Upper lobe of left lung (tissue), 6 donors: Measurements from ENCODE around the gene HABP4. TPM values are rescaled to one million over a fixed set of nuclear protein-coding genes. Genes with fewer than 3 reads are reported as not detected.
"Not testable (repeated sequence)": the region's sequence is repeated elsewhere in the genome, so short reads cannot be mapped to it uniquely, and the experiment has no call there.

Source experiments
- ATAC-seq, 2 donors: fragments of 200-7000 bp; cut with Tn5 transposase; one replicate each; pipeline ENCODE4 v1.9.1; 2022; ENCODE audit warnings: mild to moderate bottlenecking in 2 of 2, moderate library complexity in 2 of 2; ENCODE audit not compliant: low FRiP score in 2 of 2
- DNase-seq, 2 donors: peaks; one replicate each; pipeline ENCODE4 v3.0.0-alpha.2; 2019 to 2020
- H3K27ac ChIP-seq, 4 donors: fragments of 200-600 bp; sonication (generic); one replicate each; pipeline ENCODE4 v1.5.1; 2016 to 2019
- H3K27me3 ChIP-seq, 4 donors: fragments of 200-600 bp; sonication (generic); one replicate each; pipeline ENCODE4 v1.5.1; 2017 to 2019
- H3K36me3 ChIP-seq, 4 donors: fragments of 200-600 bp; sonication (generic); one replicate each; pipeline ENCODE4 v1.5.1; 2016 to 2019
- H3K4me1 ChIP-seq, 4 donors: fragments of 200-600 bp; sonication (generic); one replicate each; pipeline ENCODE4 v1.5.1; 2018 to 2019
- H3K4me3 ChIP-seq, 4 donors: fragments of 200-600 bp; sonication (generic); one replicate each; pipeline ENCODE4 v1.5.1; 2017 to 2019; ENCODE audit warnings: mild to moderate bottlenecking in 2 of 4, moderate library complexity in 1 of 4
- H3K9me3 ChIP-seq, 4 donors: fragments of 200-600 bp; sonication (generic); one replicate each; pipeline ENCODE4 v1.5.1; 2018 to 2019
- CTCF ChIP-seq, 6 experiments: fragments of 450-650 bp in 4 of 6; fragments of 200-600 bp in 2 of 6; sonication (generic) in 2 of 6; IDR thresholded peaks; one replicate each; pipeline ENCODE4 v1.5.1; 2016 to 2019; ENCODE audit warnings: antibody characterized with exemption in 6 of 6
- EP300 ChIP-seq, 4 donors: sonication (generic); formaldehyde crosslinking; IDR thresholded peaks; one replicate each; pipeline ENCODE4 v1.5.1; 2017; ENCODE audit warnings: antibody characterized with exemption in 4 of 4, control low read depth in 2 of 4
- POLR2A ChIP-seq, 4 donors: fragments of 450-650 bp; IDR thresholded peaks; one replicate each; pipeline ENCODE4 v1.5.1; 2016 to 2017; ENCODE audit warnings: antibody characterized with exemption in 4 of 4, mild to moderate bottlenecking in 2 of 4
- POLR2AphosphoS5 ChIP-seq, 2 donors: sonication (generic); formaldehyde crosslinking; IDR thresholded peaks; one replicate each; pipeline ENCODE4 v1.5.1; 2017; ENCODE audit warnings: antibody characterized with exemption in 2 of 2
- WGBS, 2 donors: methylation state at CpG; one replicate each; pipeline ENCODE4 v1.1.5; 2017 to 2018; 5-methylcytosine and 5-hydroxymethylcytosine counted together
- total RNA-seq, 6 donors: library from RNA; depleted of rRNA in 4 of 6; stranded (reverse); fragments of >200 nt in 4 of 6; gene quantifications; one replicate each; pipeline versions ENCODE4 v1.1.0 to v1.2.1, GENCODE V29; 2016 to 2021
- donor health status: DM: no; HTN: no; CAD: no; lungs with moderate emphysema.
- donor health status: DM: no; HTN: yes; CAD: no; lungs with severe emphysema.

The HABP4 gene
- total RNA-seq, 6 donors from 2014 or later = 3.1 to 14.6 (median 9.7) TPM

- Histone ChIP-seq H3K27ac (no peak overlapping the region), H3K4me3 (no peak overlapping the region), H3K4me1 (peaks cover 0 to 3% (median 0%) of the 10 kb centered on the region in 4 donors), H3K27me3 (no peaks in the 10 kb centered on the region), H3K36me3 (no peaks in the 10 kb centered on the region), H3K9me3 (no peaks in the 10 kb centered on the region)
- no peak for ATAC-seq
- no peak for TF ChIP-seq POLR2AphosphoS5 (IDR thresholded peaks at IDR 0.05)
- no peak for TF ChIP-seq CTCF (IDR thresholded peaks at IDR 0.05)
- TF ChIP-seq POLR2A (IDR thresholded peaks at IDR 0.05) = no peak
- no peak for TF ChIP-seq EP300 (IDR thresholded peaks at IDR 0.05)
- 90 to 91% methylated on average over 14 of the region's 14 CpGs for WGBS, 2 donors
- peak in 1 of 2 donors; percentile 50 for DNase-seq
These were observed 51.0 kb downstream of the HABP4 start for GRCh38 chr9:96500696-96501632.

GRCh38 chr9:96501633-96502538, 51.9 kb downstream of the HABP4 start:
- Histone ChIP-seq H3K4me1 (peaks cover 0 to 3% (median 0%) of the 10 kb centered on the region in 4 donors), H3K36me3 (no peaks in the 10 kb centered on the region), H3K9me3 (no peaks in the 10 kb centered on the region), H3K27ac (no peak overlapping the region), H3K4me3 (no peak overlapping the region), H3K27me3 (no peaks in the 10 kb centered on the region)
- ATAC-seq = no peak
- TF ChIP-seq POLR2A (IDR thresholded peaks at IDR 0.05) (no peak), POLR2AphosphoS5 (IDR thresholded peaks at IDR 0.05) (no peak), CTCF (IDR thresholded peaks at IDR 0.05) (no peak), EP300 (IDR thresholded peaks at IDR 0.05) (no peak)
- no peak for DNase-seq
- WGBS, 2 donors = 86 to 93% methylated on average over 15 of the region's 15 CpGs

- no peak for TF ChIP-seq POLR2A (IDR thresholded peaks at IDR 0.05)
- TF ChIP-seq EP300 (IDR thresholded peaks at IDR 0.05) = no peak
- TF ChIP-seq CTCF (IDR thresholded peaks at IDR 0.05) = no peak
- DNase-seq (no peak), ATAC-seq (peak in 1 of 2 donors; percentile 49)
- no peaks in the 10 kb centered on the region for H3K27me3 ChIP-seq
- H3K27ac ChIP-seq = no peak overlapping the region
- H3K4me3 ChIP-seq = no peak overlapping the region
- H3K9me3 ChIP-seq = no peaks in the 10 kb centered on the region
- H3K36me3 ChIP-seq = no peaks in the 10 kb centered on the region
- 82 to 93% methylated on average over 6 of the region's 6 CpGs for WGBS, 2 donors
- peaks cover 0 to 3% (median 0%) of the 10 kb centered on the region in 4 donors for H3K4me1 ChIP-seq
These were observed 52.8 kb downstream of the HABP4 start for GRCh38 chr9:96502539-96503373.

- not testable (repeated sequence) for H3K4me1 ChIP-seq, H3K27ac ChIP-seq, H3K9me3 ChIP-seq, ATAC-seq, H3K27me3 ChIP-seq, H3K4me3 ChIP-seq, DNase-seq, H3K36me3 ChIP-seq
These were observed 53.4 kb downstream of the HABP4 start for GRCh38 chr9:96503374-96503748.
